GM23248 (cell line): ENCODE data around the gene S100A4. TPM values are rescaled to one million over a fixed set of nuclear protein-coding genes. Genes with fewer than 3 reads are reported as not detected.
A peak's percentile ranks its signal among the peaks of the same experiment; 100 is the strongest.

Source experiments
- DNase-seq: peaks from one replicate; pipeline ENCODE4 v3.0.0-alpha.2; 2015
- H2AFZ ChIP-seq: fragments of 200-600 bp; sonication (generic); 2 replicates; pipeline ENCODE4 v1.6.1; 2016; ENCODE audit warnings: antibody characterized with exemption
- H3F3A ChIP-seq: fragments of 200-600 bp; sonication (generic); 2 replicates; pipeline ENCODE4 v1.6.1; 2016; ENCODE audit warnings: mild to moderate bottlenecking, antibody characterized with exemption, mixed run types; ENCODE audit not compliant: insufficient read depth
- H3K27ac ChIP-seq: fragments of 200-600 bp; sonication (generic); 2 replicates; pipeline ENCODE4 v1.5.1; 2016; ENCODE audit warnings: mild to moderate bottlenecking
- H3K27me3 ChIP-seq: fragments of 200-600 bp; sonication (generic); replicated peaks from 2 replicates; pipeline ENCODE4 v1.6.1; 2016; ENCODE audit warnings: mild to moderate bottlenecking; ENCODE audit not compliant: insufficient read depth
- H3K36me3 ChIP-seq: fragments of 200-600 bp; sonication (generic); 2 replicates; pipeline ENCODE4 v1.6.1; 2016; ENCODE audit warnings: low read depth, mild to moderate bottlenecking
- H3K4me1 ChIP-seq: fragments of 200-600 bp; sonication (generic); 2 replicates; pipeline ENCODE4 v1.6.1; 2016; ENCODE audit warnings: mild to moderate bottlenecking; ENCODE audit not compliant: insufficient read depth
- H3K4me2 ChIP-seq: fragments of 200-600 bp; sonication (generic); one replicate; pipeline ENCODE4 v1.6.1; 2016; ENCODE audit warnings: mild to moderate bottlenecking; ENCODE audit not compliant: unreplicated experiment
- H3K4me3 ChIP-seq: fragments of 200-600 bp; sonication (generic); 2 replicates; pipeline ENCODE4 v1.5.1; 2016; ENCODE audit warnings: mild to moderate bottlenecking
- H3K79me2 ChIP-seq: fragments of 200-600 bp; sonication (generic); 2 replicates; pipeline ENCODE4 v1.6.1; 2016; ENCODE audit warnings: mild to moderate bottlenecking; ENCODE audit not compliant: insufficient read depth
- H3K9ac ChIP-seq: fragments of 200-600 bp; sonication (generic); 2 replicates; pipeline ENCODE4 v1.6.1; 2016; ENCODE audit warnings: mild to moderate bottlenecking
- H3K9me2 ChIP-seq: fragments of 200-600 bp; sonication (generic); 2 replicates; pipeline ENCODE4 v1.6.1; 2016; ENCODE audit warnings: mixed run types, mild to moderate bottlenecking, moderate library complexity; ENCODE audit not compliant: insufficient read depth
- H3K9me3 ChIP-seq: fragments of 200-600 bp; sonication (generic); one replicate; pipeline ENCODE4 v1.6.1; 2017; ENCODE audit warnings: low read depth
- H4K20me1 ChIP-seq: fragments of 200-600 bp; sonication (generic); 2 replicates; pipeline ENCODE4 v1.6.0; 2016; ENCODE audit not compliant: insufficient read depth
- EZH2 ChIP-seq: fragments of 200-600 bp; sonication (generic); IDR thresholded peaks from 2 replicates; pipeline ENCODE4 v1.6.1; 2018; ENCODE audit warnings: antibody characterized with exemption, mild to moderate bottlenecking; ENCODE audit not compliant: insufficient read depth, poor library complexity, severe bottlenecking
- EZH2phosphoT487 ChIP-seq: fragments of 200-600 bp; sonication (generic); IDR thresholded peaks from 2 replicates; pipeline ENCODE4 v1.6.1; 2018; ENCODE audit warnings: antibody characterized with exemption, moderate library complexity, mild to moderate bottlenecking, low read depth; ENCODE audit not compliant: insufficient read depth
- WGBS, 2 experiments: methylation state at CpG; one replicate each; pipeline ENCODE4 v1.1.6; 2015 to 2017; ENCODE audit warnings: low lambda C conversion rate in 2 of 2, low coverage in 1 of 2; ENCODE audit errors: missing lambda C conversion rate in 2 of 2; 5-methylcytosine and 5-hydroxymethylcytosine counted together
- in situ Hi-C: fragments of 300-500 bp; cut with MboI; formaldehyde crosslinking; loops from 2 replicates; pipeline ENCODE4 v1.15.0; 2020
- polyA plus RNA-seq: library from polyadenylated mRNA; unstranded; fragments of >200 nt; fragmentation: Nextera tagmentation; extraction: Ambion mirVana; gene quantifications from 2 replicates; pipeline ENCODE4 v1.2.1, GENCODE V29; 2016
- total RNA-seq: library from RNA; depleted of rRNA; stranded (reverse); fragments of >200 nt; shearing (Covaris generic); gene quantifications from 2 replicates; pipeline ENCODE4 v1.2.3, GENCODE V29; 2014

S100A4 gene
- total and polyA plus RNA-seq, 2 experiments from 2014 or later, result 236 to 610 TPM

- no peaks in the 10 kb centered on the region for H3K27me3 ChIP-seq
- H3K36me3 ChIP-seq, result no peaks in the 10 kb centered on the region
- no peaks in the 10 kb centered on the region for H4K20me1 ChIP-seq
- H3K9ac ChIP-seq, result no peak overlapping the region
- no peak overlapping the region for H3K4me2 ChIP-seq
- in situ Hi-C loops, result no loop called here
- 86 to 88% methylated on average over 1 of the region's 1 CpG for WGBS, 2 experiments
- no peaks in the 10 kb centered on the region for H3K9me2 ChIP-seq
- peaks cover 19% of the 10 kb centered on the region for H3F3A ChIP-seq
- H3K27ac ChIP-seq, result no peak overlapping the region
- peaks cover 17% of the 10 kb centered on the region for H3K4me1 ChIP-seq
- H3K4me3 ChIP-seq, result no peak overlapping the region
- TF ChIP-seq EZH2 (no peak), EZH2phosphoT487 (no peak)
- no peak for DNase-seq
- H3K9me3 ChIP-seq, result no peaks in the 10 kb centered on the region
- H3K79me2 ChIP-seq, result no peaks in the 10 kb centered on the region
- no peak overlapping the region for H2AFZ ChIP-seq
Observed at GRCh38 chr1:153556348-153556747, 10.7 kb upstream of the S100A4 start.

DNA sequence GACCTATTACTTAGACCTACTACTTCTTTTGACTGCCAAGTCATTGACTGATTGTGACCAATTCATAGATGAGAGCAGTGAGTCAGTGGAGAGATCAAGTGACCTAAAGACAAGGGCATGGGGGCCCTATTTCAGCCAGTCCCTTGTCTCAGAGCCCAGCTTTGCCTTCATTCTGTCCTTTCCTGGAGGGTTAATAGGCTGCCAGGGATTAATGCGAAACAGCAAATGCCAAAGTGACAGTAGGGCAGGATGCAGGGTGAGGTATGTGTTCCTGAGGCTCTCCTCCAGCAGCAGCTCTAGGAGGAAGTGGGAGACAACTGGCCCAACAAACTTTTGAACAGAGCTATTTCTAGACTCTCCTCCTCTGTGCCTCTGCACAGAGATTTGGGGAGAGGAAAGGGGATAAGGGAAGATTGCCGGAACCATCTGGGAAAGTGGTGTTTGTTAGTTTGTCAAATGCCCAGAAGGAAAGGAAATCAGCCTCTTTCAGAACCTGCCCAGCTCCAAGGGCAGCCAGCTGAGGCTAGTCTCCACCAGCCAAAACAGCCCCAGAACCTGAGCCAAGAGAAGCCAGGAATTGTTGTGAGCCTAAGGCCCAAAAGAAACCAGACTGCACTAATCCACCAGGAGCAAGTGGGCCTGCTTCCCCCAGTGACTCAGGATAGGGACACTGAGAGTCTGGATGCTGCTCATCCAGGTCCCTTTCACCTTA lies 8.4 kb upstream of the S100A4 start:
- H3K27ac ChIP-seq, result peak overlapping the region; percentile 64

GRCh38 chr1:153553096-153553495 lies 7.5 kb upstream of the S100A4 start:
- no peak for DNase-seq
- 83 to 84% methylated on average over 12 of the region's 12 CpGs for WGBS, 2 experiments
- no peaks in the 10 kb centered on the region for H3K9me3 ChIP-seq
- H3K4me1 ChIP-seq, result peaks cover 37% of the 10 kb centered on the region
- H3K79me2 ChIP-seq, result no peaks in the 10 kb centered on the region
- in situ Hi-C loops, result no loop called here
- H3K9ac ChIP-seq, result peak overlapping the region; percentile 45; the same call in 1 of the 2 replicates
- H4K20me1 ChIP-seq, result no peaks in the 10 kb centered on the region
- H2AFZ ChIP-seq, result no peak overlapping the region
- H3F3A ChIP-seq, result peaks cover 19% of the 10 kb centered on the region
- H3K4me3 ChIP-seq, result no peak overlapping the region
- no peaks in the 10 kb centered on the region for H3K36me3 ChIP-seq
- H3K4me2 ChIP-seq, result peak overlapping the region; percentile 21
- H3K27me3 ChIP-seq, result no peaks in the 10 kb centered on the region
- peak overlapping the region; percentile 64; the same call in 1 of the 2 replicates for H3K27ac ChIP-seq
- H3K9me2 ChIP-seq, result no peaks in the 10 kb centered on the region
- TF ChIP-seq EZH2 (no peak), EZH2phosphoT487 (no peak)

More for the DNA sequence above, 8.4 kb upstream of the S100A4 start:
- Histone ChIP-seq H4K20me1 (no peaks in the 10 kb centered on the region), H3K9me2 (no peaks in the 10 kb centered on the region), H3K9me3 (no peaks in the 10 kb centered on the region), H2AFZ (peak overlapping the region; percentile 53), H3K9ac (peak overlapping the region; percentile 45), H3K27me3 (no peaks in the 10 kb centered on the region), H3K36me3 (no peaks in the 10 kb centered on the region), H3K4me1 (peaks cover 28% of the 10 kb centered on the region), H3F3A (peaks cover 19% of the 10 kb centered on the region), H3K4me3 (no peak overlapping the region), H3K79me2 (no peaks in the 10 kb centered on the region), H3K4me2 (peak overlapping the region; percentile 21)
- DNase-seq, result peak; percentile 56
- 35 to 41% methylated on average over 2 of the region's 2 CpGs for WGBS, 2 experiments
- TF ChIP-seq EZH2 (no peak), EZH2phosphoT487 (no peak)
- in situ Hi-C loops, result no loop called here

- H3K4me2 ChIP-seq, result no peak overlapping the region
- H3K27me3 ChIP-seq, result no peaks in the 10 kb centered on the region
- no peak overlapping the region for H3K9ac ChIP-seq
- no peaks in the 10 kb centered on the region for H3K9me3 ChIP-seq
- no peaks in the 10 kb centered on the region for H3K9me2 ChIP-seq
- in situ Hi-C loops, result no loop called here
- H3K4me1 ChIP-seq, result peaks cover 45% of the 10 kb centered on the region
- H3K79me2 ChIP-seq, result no peaks in the 10 kb centered on the region
- no peak overlapping the region for H3K4me3 ChIP-seq
- 90 to 92% methylated on average over 8 of the region's 8 CpGs for WGBS, 2 experiments
- TF ChIP-seq EZH2phosphoT487 (no peak), EZH2 (no peak)
- no peak for DNase-seq
- H4K20me1 ChIP-seq, result no peaks in the 10 kb centered on the region
- H3K36me3 ChIP-seq, result no peaks in the 10 kb centered on the region
- no peak overlapping the region for H2AFZ ChIP-seq
- H3F3A ChIP-seq, result peaks cover 19% of the 10 kb centered on the region
- no peak overlapping the region for H3K27ac ChIP-seq
Observed at GRCh38 chr1:153552335-153552734, 6.7 kb upstream of the S100A4 start.
